ENCODE data around the gene TTC1.
"Not testable (repeated sequence)": the region's sequence is repeated elsewhere in the genome, so short reads cannot be mapped to it uniquely, and the experiment has no call there.

Gene TTC1, protein sequence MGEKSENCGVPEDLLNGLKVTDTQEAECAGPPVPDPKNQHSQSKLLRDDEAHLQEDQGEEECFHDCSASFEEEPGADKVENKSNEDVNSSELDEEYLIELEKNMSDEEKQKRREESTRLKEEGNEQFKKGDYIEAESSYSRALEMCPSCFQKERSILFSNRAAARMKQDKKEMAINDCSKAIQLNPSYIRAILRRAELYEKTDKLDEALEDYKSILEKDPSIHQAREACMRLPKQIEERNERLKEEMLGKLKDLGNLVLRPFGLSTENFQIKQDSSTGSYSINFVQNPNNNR

DNA sequence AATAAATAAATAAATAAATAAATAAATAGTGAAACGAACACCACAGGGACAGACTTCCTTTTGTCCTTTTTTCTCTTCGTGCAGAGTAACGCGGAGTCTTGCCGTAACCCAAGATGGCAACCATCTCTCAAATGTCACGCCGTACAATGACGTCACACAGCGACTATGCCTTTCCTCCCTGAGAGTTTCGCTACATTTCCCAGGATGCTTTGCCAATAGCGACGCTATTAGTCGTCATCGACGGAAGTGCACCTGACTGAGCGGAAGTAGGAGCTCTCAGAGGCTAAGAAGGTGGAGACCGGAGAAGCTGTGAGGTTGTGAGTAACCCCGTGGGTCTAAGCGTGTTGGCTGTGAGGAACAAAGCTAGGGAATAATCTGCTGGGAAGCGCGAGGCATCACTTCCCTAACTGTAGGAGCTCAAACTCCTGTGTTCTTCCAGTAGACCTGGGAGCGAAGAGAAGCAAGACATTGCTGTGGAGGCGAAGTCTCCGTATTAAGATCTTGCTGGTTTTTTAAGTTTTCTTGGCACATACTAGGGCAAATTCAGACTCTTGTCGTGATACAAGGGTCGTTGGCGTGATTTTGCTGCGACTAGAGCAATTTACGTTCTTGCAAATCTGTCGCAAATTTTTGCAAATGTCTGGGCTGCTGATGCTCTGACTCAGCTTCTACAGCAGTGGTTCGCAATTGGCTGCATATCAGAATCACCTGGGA lies at the start of gene TTC1:
Gene TTC1, plus strand, starts transcription at position 263 of the 714 bp plus-strand sequence. CDS start 1,390 bp downstream, outside the sequence.
- DNase-seq = peak; percentile 98

DNA sequence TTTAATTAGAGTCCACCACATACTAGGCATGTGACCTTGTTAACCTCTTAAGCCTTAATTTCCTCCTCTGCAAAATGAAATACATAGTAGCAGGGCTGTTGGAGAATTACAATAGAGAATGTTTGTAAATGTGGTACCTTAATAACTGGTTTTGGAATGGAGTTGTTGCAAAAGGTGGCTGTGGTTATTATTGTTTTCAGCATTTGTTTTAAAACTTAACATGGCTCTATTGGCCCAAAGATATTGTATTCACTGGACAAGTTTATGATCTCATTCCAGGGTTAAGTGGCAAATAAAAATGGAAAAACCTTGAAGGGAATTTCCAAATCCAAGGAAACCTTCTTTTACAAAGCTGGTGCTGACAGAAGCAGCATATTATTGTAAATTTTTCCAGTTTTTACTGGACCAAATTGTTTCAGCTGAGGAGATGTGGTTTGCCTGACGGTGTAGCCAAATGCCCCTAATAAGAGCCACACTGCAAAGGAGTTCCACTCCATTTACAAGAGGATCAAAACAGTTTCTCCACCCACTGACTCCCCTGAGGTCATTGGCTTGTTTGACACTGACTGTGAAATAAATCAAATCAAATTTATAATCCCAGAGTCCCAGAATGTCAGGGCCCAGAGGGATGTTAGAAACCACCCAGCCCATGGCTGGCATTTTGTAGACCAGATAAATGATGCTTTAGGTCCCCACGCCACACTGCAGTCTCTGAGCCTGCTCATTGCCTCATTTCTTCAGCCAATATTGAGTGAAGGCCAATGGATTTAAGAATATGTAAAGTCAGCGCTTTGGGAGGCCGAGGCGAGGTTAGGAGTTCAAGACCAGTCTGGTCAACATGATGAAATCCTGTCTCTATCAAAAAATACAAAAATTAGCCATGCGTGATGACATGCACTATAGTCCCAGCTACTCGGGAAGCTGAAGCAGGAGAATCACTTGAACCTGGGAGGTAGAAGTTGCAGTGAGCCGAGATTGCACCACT lies 47.5 kb upstream of the TTC1 start:
- no peak for DNase-seq

DNA sequence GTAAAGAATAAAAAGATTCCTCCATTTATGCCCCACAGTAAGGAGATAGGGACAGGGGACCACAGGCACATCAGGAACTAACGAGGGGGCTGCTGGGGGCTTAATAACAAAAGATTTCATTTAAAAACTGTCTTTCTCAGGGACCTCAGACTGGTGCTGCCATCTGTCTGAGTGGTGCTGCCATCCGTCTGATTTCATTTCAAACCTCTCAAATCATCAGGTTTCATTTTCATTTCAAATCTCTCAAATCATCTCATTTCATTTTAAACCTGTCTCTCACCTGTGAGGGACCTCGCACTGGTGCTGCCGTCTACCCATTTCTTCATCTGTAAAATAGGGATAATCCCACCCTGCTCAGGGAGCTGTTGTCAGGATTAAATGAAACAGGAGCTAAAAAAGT lies 46.7 kb upstream of the TTC1 start:
- DNase-seq = no peak

DNA sequence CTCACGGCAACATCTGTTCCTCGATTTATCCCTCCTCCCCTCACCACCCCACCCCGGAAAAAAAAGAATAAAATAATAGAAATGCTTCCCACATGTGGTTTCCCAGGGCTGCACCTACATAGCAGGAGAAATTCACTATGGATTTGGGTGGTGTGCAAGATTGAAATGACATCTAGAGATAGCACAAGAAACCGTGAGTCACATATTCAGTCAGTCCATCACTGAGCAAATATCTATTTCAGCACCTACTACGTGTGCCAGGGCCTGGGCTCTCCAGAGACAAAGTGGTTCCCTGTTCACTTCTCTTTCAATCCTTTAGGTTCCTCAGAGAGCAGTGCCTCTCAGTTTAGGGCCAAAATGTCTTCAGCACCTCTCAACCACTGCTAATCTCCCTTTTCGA lies 45.0 kb upstream of the TTC1 start:
- no peak for DNase-seq

DNA sequence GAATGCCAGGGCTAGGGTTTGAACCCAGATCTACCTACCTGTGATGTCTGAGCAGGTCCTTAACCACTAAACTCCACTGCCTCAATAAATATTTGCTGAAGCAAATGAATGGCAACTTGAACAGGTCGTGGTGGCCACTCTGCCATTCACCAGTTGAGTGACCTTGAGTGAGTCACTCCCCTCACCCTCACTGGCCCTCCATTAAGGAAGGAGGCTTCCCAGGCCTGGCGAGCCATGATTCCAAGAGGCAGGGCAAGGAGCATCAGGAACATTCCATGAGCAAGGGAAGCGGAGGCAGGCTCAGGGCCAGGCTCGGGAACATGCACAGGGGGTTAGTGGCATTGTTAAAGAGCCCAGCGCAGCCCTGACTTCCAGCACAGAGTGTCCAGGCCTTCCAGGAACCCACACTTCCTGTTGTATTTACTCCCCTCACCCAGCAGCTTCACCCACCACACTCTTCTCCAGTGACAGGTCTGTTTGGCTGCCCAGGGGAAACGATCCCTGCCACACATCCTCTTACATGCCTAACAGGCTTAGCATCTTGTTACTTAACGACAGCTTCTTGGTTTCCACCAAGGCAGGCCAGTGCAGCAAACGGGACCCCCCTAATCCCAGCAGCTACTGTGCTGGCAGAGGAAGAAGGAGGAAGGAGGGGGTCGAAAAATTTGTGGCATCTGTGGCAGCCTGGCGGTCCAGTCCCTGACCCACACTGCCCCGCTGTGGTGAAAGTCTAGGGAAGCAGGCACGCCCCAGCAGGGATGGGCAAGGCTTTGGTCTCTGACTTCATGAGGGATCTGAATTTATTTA lies 43.7 kb upstream of the TTC1 start:
- no peak for DNase-seq

DNA sequence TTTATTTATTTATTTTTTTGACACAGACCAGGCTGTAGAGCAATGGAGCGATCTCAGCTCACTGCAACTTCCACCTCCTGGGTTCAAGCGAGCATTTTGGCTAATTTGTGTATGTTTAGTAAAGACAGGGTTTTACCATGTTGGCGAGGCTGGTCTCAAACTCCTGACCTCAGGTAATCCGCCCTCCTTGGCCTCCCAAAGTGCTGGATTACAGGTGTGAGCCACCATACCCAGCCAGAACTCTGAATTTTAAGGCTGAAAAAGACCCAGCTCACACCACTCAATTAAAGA lies 43.2 kb upstream of the TTC1 start:
- DNase-seq = not testable (repeated sequence)

DNA sequence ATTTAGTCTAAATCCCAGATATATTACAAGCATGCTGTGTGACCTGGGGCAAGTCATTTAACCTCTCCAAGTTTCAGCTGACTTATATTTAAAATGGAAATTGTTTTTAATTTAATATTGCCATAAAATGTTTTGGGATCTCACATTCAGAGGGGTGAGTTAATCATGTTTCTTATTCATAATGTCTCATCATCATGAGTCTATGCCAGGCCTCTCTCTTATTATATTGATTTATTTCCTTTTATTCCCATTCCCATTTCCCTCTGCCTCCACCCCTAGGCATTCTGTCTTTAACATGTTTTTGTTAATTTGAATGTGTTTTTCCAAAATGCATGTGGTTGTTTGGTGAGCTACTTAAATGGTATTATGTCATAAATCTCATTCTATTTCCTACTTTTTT lies 39.0 kb upstream of the TTC1 start:
- no peak for DNase-seq

DNA sequence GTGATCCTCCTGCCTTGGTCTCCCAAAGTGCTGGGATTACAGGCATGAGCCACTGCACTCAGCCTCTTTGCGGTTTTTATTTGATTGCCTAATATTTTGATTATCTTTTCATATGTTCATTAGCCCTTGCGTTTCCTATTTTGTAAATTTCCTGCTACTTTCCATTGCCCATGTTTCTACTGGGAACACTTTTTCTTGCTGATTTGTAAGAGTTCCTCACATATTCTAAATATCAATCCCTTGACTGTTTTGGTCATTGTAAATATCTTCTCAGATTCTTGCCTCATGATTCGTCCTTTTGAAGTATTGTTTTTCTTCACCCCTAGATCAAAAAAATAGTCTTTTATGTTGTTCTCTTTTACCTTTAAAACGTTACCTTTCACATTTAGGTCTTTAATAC lies 37.9 kb upstream of the TTC1 start:
- no peak for DNase-seq

DNA sequence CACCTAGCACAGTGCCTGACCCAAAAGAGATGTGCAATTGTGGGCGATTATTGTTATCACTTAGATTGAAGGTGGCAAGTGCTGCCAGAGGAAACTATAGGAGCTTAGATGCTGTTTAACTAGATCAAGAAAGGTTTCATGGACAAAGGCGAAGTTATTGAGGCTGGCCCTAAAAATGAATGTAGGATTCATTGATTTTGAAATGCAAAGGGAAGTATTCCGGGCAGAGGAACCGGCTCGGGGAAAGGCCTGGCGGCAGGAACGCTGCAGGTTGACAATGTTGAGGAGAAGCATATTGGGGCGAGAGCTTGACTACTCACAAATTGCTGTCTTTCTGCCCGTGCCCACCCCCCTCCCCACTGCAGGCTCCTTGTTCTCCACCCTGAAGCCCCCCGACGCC lies 37.4 kb upstream of the TTC1 start:
- no peak for DNase-seq

DNA sequence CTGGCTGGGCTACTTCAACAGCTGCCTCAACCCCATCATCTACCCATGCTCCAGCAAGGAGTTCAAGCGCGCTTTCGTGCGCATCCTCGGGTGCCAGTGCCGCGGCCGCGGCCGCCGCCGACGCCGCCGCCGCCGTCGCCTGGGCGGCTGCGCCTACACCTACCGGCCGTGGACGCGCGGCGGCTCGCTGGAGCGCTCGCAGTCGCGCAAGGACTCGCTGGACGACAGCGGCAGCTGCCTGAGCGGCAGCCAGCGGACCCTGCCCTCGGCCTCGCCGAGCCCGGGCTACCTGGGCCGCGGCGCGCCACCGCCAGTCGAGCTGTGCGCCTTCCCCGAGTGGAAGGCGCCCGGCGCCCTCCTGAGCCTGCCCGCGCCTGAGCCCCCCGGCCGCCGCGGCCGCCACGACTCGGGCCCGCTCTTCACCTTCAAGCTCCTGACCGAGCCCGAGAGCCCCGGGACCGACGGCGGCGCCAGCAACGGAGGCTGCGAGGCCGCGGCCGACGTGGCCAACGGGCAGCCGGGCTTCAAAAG lies 36.9 kb upstream of the TTC1 start:
- no peak for DNase-seq

DNA sequence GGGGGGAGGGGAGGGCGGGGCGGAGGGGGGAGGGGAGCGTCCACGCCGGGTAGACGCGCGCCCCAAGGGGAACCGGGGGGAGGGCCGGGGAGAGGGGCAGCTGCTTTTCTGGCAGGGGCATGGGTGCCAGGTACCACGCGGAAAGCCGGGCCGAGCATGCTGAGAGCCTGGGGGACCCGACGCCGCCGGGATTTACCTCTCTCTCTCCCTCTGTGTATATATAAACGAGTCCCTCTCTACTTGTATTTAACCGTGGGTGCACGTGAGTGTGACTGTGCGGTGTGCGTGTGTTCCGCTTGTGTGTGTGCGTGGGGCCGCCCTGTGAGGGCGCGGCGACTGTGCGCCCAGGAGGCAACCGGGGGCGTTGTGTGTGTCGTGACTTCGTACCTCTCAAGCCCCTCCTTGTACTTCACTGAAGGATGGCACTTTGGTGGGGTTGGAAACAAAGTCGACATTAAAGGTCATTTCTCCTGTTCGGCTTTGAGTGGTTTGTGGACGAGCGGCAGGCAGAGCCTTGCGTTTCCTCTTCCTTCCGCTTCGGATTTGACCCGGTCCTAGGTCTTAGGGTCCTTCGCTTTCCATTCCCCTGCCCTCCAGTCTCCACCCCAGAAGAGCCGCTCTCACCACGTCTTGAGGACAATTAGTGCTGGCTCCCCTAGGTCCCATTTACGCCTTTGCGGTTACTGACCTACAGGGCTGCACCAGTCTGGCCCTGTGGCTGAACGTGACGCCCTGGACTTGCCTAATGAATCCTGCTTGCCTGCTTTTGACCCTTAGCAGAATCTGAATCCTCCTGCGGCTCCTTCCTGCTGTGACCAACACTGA lies 36.2 kb upstream of the TTC1 start:
- DNase-seq = no peak

DNA sequence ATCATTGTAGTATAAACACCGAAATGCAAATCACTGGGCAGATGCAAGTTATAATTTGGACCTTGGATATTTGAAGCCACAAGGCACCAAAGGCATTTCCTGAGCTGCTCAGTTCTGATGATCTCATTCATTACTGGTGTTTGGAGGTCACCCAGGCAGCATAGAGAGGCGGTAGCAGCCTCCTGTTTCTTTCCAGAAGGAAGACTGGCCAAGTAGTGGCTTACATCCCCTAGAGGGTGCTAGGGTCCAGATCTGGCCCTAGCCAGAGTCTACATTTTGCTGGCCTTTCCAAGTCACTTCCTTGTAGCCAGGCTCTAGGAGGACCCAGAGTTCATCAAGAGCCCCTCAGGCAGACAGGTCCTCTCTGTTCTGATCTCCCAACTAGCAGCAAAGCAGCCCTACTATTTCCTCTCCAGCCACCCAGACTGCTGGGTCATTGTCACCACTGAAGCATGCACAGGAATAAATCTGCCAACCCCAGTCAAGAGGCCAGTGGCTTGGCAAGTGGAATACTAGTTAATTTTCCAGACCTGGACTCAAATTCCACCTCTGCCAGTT lies 33.4 kb upstream of the TTC1 start:
- no peak for DNase-seq

DNA sequence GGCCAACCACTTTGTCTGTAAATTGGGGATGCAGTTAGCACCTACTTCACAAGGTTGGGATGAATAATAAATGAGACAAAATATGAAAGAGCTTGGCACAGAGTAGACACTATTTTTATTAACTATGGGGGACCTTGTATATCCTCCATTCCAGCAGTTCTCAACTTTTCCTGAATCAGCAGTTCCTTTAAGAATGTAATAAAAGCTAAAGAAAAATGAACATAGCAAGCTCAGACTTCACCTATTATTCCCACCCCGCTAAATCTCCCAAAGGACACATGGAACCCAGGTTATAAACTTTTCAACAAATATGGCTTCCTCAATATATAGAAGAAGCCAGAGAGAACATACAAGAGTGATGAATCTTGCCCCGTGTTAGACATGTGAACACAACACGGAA lies 32.0 kb upstream of the TTC1 start:
- no peak for DNase-seq

DNA sequence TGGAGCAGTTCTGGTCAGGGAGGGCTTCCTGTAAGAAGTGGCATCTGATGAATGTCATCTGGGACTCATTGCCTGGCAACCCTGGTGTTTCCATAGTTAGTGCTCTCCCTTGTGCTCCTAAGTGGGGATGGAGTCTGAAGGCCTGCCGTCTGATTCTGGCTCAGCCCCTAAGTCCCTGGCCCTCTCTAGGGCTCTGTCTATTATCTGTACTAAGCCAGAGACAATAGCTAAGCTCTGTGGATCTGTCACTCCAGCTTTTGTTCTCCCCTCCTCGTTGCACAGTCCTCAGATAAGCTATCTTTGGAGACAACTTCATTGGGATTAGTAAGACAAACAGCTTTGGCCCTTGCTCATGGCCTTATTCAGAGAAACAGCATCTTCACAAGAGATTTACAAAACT lies 30.6 kb upstream of the TTC1 start:
- no peak for DNase-seq

DNA sequence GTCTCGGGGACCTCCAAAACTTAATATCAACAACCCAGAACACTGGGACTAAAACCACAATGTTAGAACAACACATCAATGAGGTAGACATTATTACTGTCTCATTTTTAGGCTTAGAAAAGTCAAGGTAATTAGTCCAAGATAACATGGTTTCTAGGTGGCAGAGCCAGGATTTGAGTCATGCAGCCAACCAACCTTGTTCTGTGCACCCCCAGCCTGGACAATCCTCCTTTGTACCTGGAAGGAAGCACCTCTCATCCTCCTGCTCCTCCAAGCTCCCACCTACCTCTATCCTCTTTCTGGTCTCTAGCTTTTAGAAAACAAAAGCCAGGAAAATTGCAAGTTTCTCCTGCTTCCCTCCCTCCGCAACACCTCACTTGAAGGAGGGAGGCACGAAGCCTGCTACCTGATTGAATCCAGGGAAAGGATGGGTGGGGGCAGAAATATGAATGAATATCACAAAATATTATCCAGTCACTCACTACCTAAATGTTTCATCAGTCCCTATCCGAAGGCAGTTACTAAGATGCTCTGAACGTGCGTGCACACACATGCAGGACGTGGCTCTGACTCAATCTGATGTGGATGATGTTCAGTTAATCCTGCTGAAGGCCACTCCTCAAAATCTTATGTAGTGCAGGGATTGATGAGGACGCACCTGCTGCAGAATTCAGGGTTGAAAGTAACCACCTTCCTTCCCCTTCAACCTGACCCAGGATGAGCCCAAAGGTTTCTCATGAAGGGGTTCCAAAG lies 26.3 kb upstream of the TTC1 start:
- no peak for DNase-seq

DNA sequence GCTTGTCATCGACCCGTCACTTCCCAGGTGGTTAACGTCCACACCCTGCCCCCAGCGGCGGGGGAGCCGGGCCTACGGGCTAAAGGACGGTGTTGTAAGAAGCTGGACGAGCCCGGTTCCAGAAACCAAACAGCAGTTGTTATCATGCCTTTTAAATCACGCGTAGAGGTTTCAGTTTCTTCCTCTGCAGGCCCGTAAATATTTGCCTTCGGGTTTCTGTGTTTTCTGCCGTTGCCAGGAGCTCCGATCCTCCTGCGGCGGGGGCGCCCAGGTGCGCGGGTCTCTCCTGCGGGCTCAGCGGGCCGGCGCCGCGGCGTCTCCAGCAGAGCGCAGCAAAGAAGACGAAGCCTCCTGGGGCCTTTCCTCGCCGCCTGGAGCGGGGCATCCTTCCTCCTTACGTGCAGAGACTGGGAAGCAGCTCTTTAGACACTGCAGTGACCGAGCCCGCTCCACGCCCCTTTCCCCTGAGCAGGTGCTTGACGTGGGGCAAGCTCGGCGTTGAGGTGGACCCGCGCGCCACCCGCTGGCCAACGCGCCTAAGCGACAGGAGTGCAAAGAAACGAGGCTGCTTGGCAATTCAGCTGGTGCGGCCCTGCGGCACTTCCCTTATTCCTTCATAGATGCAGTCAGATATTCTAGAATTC lies 21.8 kb upstream of the TTC1 start:
- peak; percentile 62 for DNase-seq

DNA sequence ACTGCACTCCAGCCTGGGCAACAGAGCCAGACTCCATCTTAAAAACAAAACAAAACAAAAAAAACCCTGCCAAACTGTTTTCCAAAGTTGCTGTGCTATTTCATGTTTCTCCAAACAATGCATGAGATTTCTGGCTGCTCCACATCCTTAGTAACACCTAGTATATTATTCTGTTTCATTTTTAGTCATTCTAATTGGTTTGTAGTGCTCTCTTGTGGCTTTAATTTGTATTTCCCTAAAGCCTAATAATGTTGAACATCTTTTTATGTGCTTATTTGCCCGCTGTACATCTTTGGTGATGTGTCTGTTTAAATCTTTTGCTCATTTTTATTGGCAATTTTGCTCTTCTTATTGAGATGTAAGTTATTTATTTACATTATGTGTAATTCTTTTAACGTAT lies 18.4 kb upstream of the TTC1 start:
- DNase-seq = no peak

DNA sequence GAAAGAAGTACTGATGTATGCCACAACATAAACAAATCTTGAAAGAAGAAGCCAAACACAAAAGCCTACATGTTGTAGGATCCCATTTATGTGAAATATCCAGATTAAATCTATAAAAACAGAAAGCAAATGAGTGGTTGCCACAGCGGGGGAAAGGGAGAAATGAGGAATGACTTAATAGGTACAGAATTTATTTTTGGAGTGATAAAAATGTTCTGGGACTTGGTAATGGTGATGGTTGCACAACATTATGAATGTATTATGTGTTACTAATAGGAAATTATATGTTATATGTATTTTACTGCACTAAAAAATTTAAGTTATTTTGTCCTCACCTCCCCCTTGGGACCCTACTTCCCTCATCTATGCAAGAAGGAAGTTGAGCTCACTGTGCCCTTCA lies 16.4 kb upstream of the TTC1 start:
- DNase-seq = no peak

DNA sequence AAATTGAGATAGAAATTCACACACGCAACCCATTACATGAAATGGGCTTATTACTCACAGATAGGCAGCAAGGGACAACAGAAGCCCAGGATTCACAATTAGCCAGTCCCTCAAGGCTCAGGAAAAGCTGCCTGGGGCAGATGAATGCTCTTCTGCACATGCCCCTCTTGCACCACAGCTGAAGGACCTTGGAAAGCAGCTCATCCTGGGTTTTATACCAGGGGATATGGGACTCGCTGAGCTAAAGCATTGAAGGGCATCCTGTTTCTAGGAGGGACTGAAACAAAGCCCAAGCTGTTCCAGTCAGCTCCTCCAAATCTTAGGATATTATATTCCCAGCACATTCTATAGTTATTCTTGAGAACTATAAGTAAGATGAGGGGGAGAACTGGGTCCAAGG lies 15.7 kb upstream of the TTC1 start:
- DNase-seq = no peak

DNA sequence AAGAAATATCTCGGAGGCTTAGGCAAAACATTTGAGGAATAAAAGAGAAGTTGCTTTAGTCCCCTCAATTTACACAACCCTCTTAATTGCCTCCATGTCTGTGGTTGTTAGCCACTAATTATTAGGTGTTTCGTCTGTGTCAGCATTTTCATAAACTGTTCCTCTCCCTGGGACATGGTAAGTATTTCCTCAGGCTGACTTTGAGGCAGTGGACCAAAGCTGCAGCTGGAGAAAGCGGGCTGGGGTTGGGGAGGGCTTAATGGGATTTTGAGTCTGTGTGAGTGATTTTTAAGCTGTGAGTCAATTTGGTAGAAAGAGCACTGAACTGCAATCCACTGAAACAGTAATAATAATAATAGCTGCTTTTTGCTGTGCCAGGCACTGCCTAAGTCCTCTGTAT lies 13.0 kb upstream of the TTC1 start:
- no peak for DNase-seq

Measured in NCI-H1048 (cell line).